Pulmonary artery endothelial cell (primary cell): ENCODE data around the gene SGMS2. TPM values are rescaled to one million over a fixed set of nuclear protein-coding genes. Genes with fewer than 3 reads are reported as not detected.

Experiments used
- DNase-seq: peaks from one replicate; pipeline ENCODE4 v3.0.0-alpha.2; 2011; ENCODE audit warnings: low read depth, low spot score
- total RNA-seq: library from RNA; depleted of rRNA; stranded (reverse); fragments of >200 nt; gene quantifications from 2 replicates; pipeline ENCODE4 v1.2.3, GENCODE V29; 2014

SGMS2 gene
- total RNA-seq: 78.6 and 121 TPM in 2 replicates

GRCh38 chr4:107824350-107825071, at the start of gene SGMS2:
Gene SGMS2 (plus strand): TSS chr4:107824932. CDS start chr4:107895554, 70,622 bp downstream.
- peak; percentile 75 for DNase-seq

GRCh38 chr4:107777890-107778289, 46.8 kb upstream of the SGMS2 start:
- DNase-seq: no peak

GRCh38 chr4:107778784-107779530, 45.8 kb upstream of the SGMS2 start:
- DNase-seq: no peak

GRCh38 chr4:107780665-107781064, 44.1 kb upstream of the SGMS2 start:
- DNase-seq: no peak

- peak; percentile 11 for DNase-seq
These were observed 32.8 kb upstream of the SGMS2 start for GRCh38 chr4:107791902-107792301.

- no peak for DNase-seq
These were observed 32.0 kb upstream of the SGMS2 start for GRCh38 chr4:107792711-107793110.

- DNase-seq: no peak
These were observed 30.7 kb upstream of the SGMS2 start for GRCh38 chr4:107793996-107794395.

GRCh38 chr4:107799669-107800450, 24.9 kb upstream of the SGMS2 start:
- DNase-seq: no peak

- DNase-seq: no peak
These were observed 24.0 kb upstream of the SGMS2 start for GRCh38 chr4:107800706-107801105.

GRCh38 chr4:107801766-107802211, 22.9 kb upstream of the SGMS2 start:
- DNase-seq: no peak

GRCh38 chr4:107804956-107805355, 19.8 kb upstream of the SGMS2 start:
- DNase-seq: no peak

GRCh38 chr4:107806196-107806595, 18.5 kb upstream of the SGMS2 start:
- DNase-seq: no peak

GRCh38 chr4:107808572-107808971, 16.2 kb upstream of the SGMS2 start:
- no peak for DNase-seq

- DNase-seq: no peak
These were observed 15.5 kb upstream of the SGMS2 start for GRCh38 chr4:107809210-107809609.

GRCh38 chr4:107814758-107815157, 10.0 kb upstream of the SGMS2 start:
- no peak for DNase-seq

- no peak for DNase-seq
These were observed 9.6 kb upstream of the SGMS2 start for GRCh38 chr4:107815158-107815557.

- DNase-seq: no peak
These were observed 6.3 kb upstream of the SGMS2 start for GRCh38 chr4:107818301-107818910.

GRCh38 chr4:107823870-107824349, 822 bp upstream of the SGMS2 start:
- DNase-seq: no peak

GRCh38 chr4:107825072-107825824, 516 bp downstream of the SGMS2 start:
- DNase-seq: peak; percentile 27

GRCh38 chr4:107826421-107826980, 1.8 kb downstream of the SGMS2 start:
- DNase-seq: no peak
